SU-DHL-6 (cell line): ENCODE results near the gene MALRD1.

ENCODE experiments used
- EZH2phosphoT487 ChIP-seq: fragments of 200-600 bp; sonication (generic), shearing (Covaris generic); conservative IDR thresholded peaks from 2 replicates; pipeline ENCODE4 v1.6.1; 2018; ENCODE audit warnings: mild to moderate bottlenecking, antibody characterized with exemption, low read length, moderate library complexity, mixed read lengths
- TF ChIP-seq, protein P1 (sequence below): fragments of 200-600 bp; sonication (generic); IDR thresholded peaks from one replicate; pipeline ENCODE4 v1.5.1; 2017; ENCODE audit warnings: antibody characterized with exemption, mild to moderate bottlenecking, low read length, moderate library complexity; ENCODE audit not compliant: insufficient read depth, poor library complexity, severe bottlenecking

GRCh38 chr10:19775296-19775695, 726.7 kb downstream of the MALRD1 start:
- TF ChIP-seq EZH2phosphoT487: no peak
- TF ChIP-seq, protein P1, sequence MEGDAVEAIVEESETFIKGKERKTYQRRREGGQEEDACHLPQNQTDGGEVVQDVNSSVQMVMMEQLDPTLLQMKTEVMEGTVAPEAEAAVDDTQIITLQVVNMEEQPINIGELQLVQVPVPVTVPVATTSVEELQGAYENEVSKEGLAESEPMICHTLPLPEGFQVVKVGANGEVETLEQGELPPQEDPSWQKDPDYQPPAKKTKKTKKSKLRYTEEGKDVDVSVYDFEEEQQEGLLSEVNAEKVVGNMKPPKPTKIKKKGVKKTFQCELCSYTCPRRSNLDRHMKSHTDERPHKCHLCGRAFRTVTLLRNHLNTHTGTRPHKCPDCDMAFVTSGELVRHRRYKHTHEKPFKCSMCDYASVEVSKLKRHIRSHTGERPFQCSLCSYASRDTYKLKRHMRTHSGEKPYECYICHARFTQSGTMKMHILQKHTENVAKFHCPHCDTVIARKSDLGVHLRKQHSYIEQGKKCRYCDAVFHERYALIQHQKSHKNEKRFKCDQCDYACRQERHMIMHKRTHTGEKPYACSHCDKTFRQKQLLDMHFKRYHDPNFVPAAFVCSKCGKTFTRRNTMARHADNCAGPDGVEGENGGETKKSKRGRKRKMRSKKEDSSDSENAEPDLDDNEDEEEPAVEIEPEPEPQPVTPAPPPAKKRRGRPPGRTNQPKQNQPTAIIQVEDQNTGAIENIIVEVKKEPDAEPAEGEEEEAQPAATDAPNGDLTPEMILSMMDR: no peak
